HepG2 (cell line): ENCODE measurements around the gene PTX4. TPM values are rescaled to one million over a fixed set of nuclear protein-coding genes. Genes with fewer than 3 reads are reported as not detected.
A peak's percentile ranks its signal among the peaks of the same experiment; 100 is the strongest.

Source experiments
- ATAC-seq: fragments of 200-7000 bp; cut with Tn5 transposase; 3 replicates; pipeline ENCODE4 v1.9.1; 2020; ENCODE audit warnings: mild to moderate bottlenecking, moderate library complexity
- BruUV-seq: library from RNA; stranded (reverse); fragments of 400-500 nt; replicated peaks from 2 replicates; lab custom pipeline; 2021; lab: Mats Ljungman, UMichigan
- CTCF ChIA-PET: fragments of 300-600 bp; formaldehyde crosslinking; extraction: SDS; loops from one replicate; lab custom pipeline; 2021; ENCODE audit warnings: low total read pairs, inconsistent platforms, low intra/inter-chr PET ratio; lab: Yijun Ruan, JAX
- POLR2A ChIA-PET: fragments of 350-600 bp; sonication (Branson Sonifier 250); formaldehyde crosslinking; loops from one replicate; lab custom pipeline; 2020; ENCODE audit warnings: antibody characterized with exemption, inconsistent platforms; lab: Yijun Ruan, JAX
- DNase-seq: peaks from one replicate; pipeline ENCODE4 v3.0.0-alpha.2; 2015; ENCODE audit warnings: low spot score
- FAIRE-seq: peaks from 3 replicates; lab custom pipeline; 2011; peaks lifted over from hg19 to GRCh38; lab: Jason Lieb, UNC
- H2AFZ ChIP-seq: one replicate; pipeline ENCODE4 v1.6.1; 2011; ENCODE audit warnings: low read length, inconsistent platforms
- H3K27ac ChIP-seq: fragments of 300-600 bp; 3 replicates; pipeline ENCODE4 v1.8.0; 2011; ENCODE audit warnings: mixed run types, mild to moderate bottlenecking, mixed read lengths, low read length, inconsistent platforms; ENCODE audit not compliant: insufficient read depth; ENCODE audit errors: extremely low read length
- H3K27me3 ChIP-seq, 2 experiments: fragments of 200-600 bp in 1 of 2; 2 replicates in 1 of 2; 3 replicates in 1 of 2; pipeline versions ENCODE4 v1.6.0 to v1.8.0; 2011; ENCODE audit warnings: low read length in 2 of 2, mild to moderate bottlenecking in 2 of 2, moderate library complexity in 2 of 2, inconsistent platforms in 1 of 2; ENCODE audit not compliant: insufficient read depth in 2 of 2, control insufficient read depth in 1 of 2
- H3K36me3 ChIP-seq, 2 experiments: fragments of 200-600 bp in 1 of 2; replicated peaks in 1 of 2; 2 replicates in 1 of 2; 3 replicates in 1 of 2; pipeline versions ENCODE4 v1.5.1 to v1.8.0; 2011; ENCODE audit warnings: low read length in 2 of 2, inconsistent platforms in 1 of 2; ENCODE audit not compliant: insufficient read depth in 2 of 2, control insufficient read depth in 1 of 2
- H3K4me1 ChIP-seq: 2 replicates; pipeline ENCODE4 v1.5.1; 2012; ENCODE audit warnings: low read length, inconsistent platforms; ENCODE audit not compliant: insufficient read depth
- H3K4me2 ChIP-seq: 2 replicates; pipeline ENCODE4 v1.6.0; 2011; ENCODE audit warnings: low read depth, low read length, inconsistent platforms
- H3K4me3 ChIP-seq, 3 experiments: fragments of 200-600 bp in 1 of 3; sonication (generic), shearing (Covaris generic) in 1 of 3; replicated peaks in 1 of 3; 2 replicates each; pipeline ENCODE4 v1.5.1; 2011 to 2016; ENCODE audit warnings: low read length in 3 of 3, inconsistent platforms in 2 of 3, low read depth in 2 of 3, mild to moderate bottlenecking in 2 of 3, control low read depth in 1 of 3, mixed read lengths in 1 of 3; ENCODE audit not compliant: insufficient read depth in 1 of 3
- H3K79me2 ChIP-seq: one replicate; pipeline ENCODE4 v1.6.1; 2011; ENCODE audit warnings: low read length, inconsistent platforms; ENCODE audit not compliant: insufficient read depth
- H3K9ac ChIP-seq: 2 replicates; pipeline ENCODE4 v1.6.0; 2011; ENCODE audit warnings: mild to moderate bottlenecking, low read depth, low read length, inconsistent platforms; ENCODE audit not compliant: insufficient read depth
- H3K9me3 ChIP-seq: 2 replicates; pipeline ENCODE4 v1.5.1; 2012; ENCODE audit warnings: mild to moderate bottlenecking, low read length
- H4K20me1 ChIP-seq: 2 replicates; pipeline ENCODE4 v1.6.0; 2011; ENCODE audit warnings: inconsistent platforms, mild to moderate bottlenecking, low read length, moderate library complexity; ENCODE audit not compliant: insufficient read depth
- AKAP8 ChIP-seq: sonication (generic); formaldehyde crosslinking; IDR thresholded peaks from 2 replicates; pipeline ENCODE4 v1.5.1; 2020; ENCODE audit warnings: mild to moderate bottlenecking, missing genetic modification reagents
- HHEX ChIP-seq: IDR thresholded peaks from 2 replicates; pipeline ENCODE4 v1.6.1; 2016; ENCODE audit warnings: control low read depth
- JUND ChIP-seq: sonication (generic); formaldehyde crosslinking; IDR thresholded peaks from 2 replicates; pipeline ENCODE4 v1.8.0; 2022; ENCODE audit warnings: mild to moderate bottlenecking, missing genetic modification reagents
- RXRB ChIP-seq: IDR thresholded peaks from 2 replicates; pipeline ENCODE4 v1.6.1; 2016; ENCODE audit warnings: borderline replicate concordance, missing genetic modification reagents, missing compliant biosample characterization
- SRY ChIP-seq: sonication (generic); formaldehyde crosslinking; IDR thresholded peaks from 2 replicates; pipeline ENCODE4 v1.8.0; 2022; ENCODE audit warnings: mild to moderate bottlenecking, missing genetic modification reagents
- ZNF776 ChIP-seq: sonication (generic); formaldehyde crosslinking; IDR thresholded peaks from 2 replicates; pipeline ENCODE4 v1.4.0; 2020; ENCODE audit warnings: mild to moderate bottlenecking, missing genetic modification reagents
- WGBS: methylation state at CpG from one replicate; pipeline ENCODE4 v1.1.6; 2017; ENCODE audit warnings: low lambda C conversion rate; 5-methylcytosine and 5-hydroxymethylcytosine counted together
- in situ Hi-C: cut with HindIII; loops from 2 replicates; pipeline ENCODE4 v1.10.0; 2017; ENCODE audit warnings: low pct_unique_long_range_greater_than_20kb; ENCODE audit not compliant: extremely low pct_ligation_motif_present
- intact Hi-C: fragments of 100-400 bp; cut with micrococcal nuclease; formaldehyde crosslinking; loops from one replicate; pipeline ENCODE4 v1.10.0; 2022; ENCODE audit not compliant: unreplicated experiment
- polyA plus RNA-seq, 8 experiments: library from polyadenylated mRNA; depleted of rRNA in 3 of 8; stranded (reverse) in 7 of 8; unstranded in 1 of 8; fragments of >200 nt; fragmentation: Illumina TruSeq in 4 of 8; extraction: Trizol in 4 of 8; gene quantifications; 2 replicates each; pipeline versions ENCODE4 v1.2.1 to v1.2.3, GENCODE V29; 2011 to 2016; ENCODE audit warnings: low read depth in 4 of 8, missing spikeins in 1 of 8, mixed read lengths in 1 of 8; ENCODE audit not compliant: insufficient read depth in 1 of 8
- total RNA-seq, 5 experiments: library from RNA; depleted of rRNA; stranded (reverse); fragments of >200 nt; fragmentation: Illumina TruSeq; extraction: Trizol; gene quantifications; 2 replicates each; pipeline ENCODE4 v1.2.3, GENCODE V29; 2016; ENCODE audit warnings: low read depth in 1 of 5
- TF ChIP-seq, protein P1 (sequence below): sonication (generic); formaldehyde crosslinking; IDR thresholded peaks from 2 replicates; pipeline ENCODE4 v1.5.0; 2020; ENCODE audit warnings: mild to moderate bottlenecking, low read depth, missing genetic modification reagents, borderline replicate concordance
- TF ChIP-seq, protein P2 (sequence below): sonication (generic); formaldehyde crosslinking; IDR thresholded peaks from 2 replicates; pipeline ENCODE4 v1.5.1; 2020; ENCODE audit warnings: missing genetic modification reagents, mild to moderate bottlenecking, borderline replicate concordance
- TF ChIP-seq, protein P3 (sequence below): fragments of 450-650 bp; IDR thresholded peaks from 2 replicates; pipeline ENCODE4 v1.6.1; 2016
- TF ChIP-seq, protein P4 (sequence below): sonication (generic); formaldehyde crosslinking; IDR thresholded peaks from 2 replicates; pipeline ENCODE4 v1.5.0; 2020; ENCODE audit warnings: missing genetic modification reagents
- TF ChIP-seq, protein P5 (sequence below): sonication (generic); formaldehyde crosslinking; IDR thresholded peaks from 2 replicates; pipeline ENCODE4 v1.8.0; 2022; ENCODE audit warnings: low read depth, missing genetic modification reagents
- TF ChIP-seq, protein P6 (sequence below): sonication (generic); formaldehyde crosslinking; IDR thresholded peaks from 2 replicates; pipeline ENCODE4 v1.4.0; 2020; ENCODE audit warnings: missing genetic modification reagents
- TF ChIP-seq, protein P7 (sequence below): sonication (generic); formaldehyde crosslinking; IDR thresholded peaks from 2 replicates; pipeline ENCODE4 v1.4.0; 2020; ENCODE audit warnings: missing genetic modification reagents
- TF ChIP-seq, protein P8 (sequence below): sonication (generic); formaldehyde crosslinking; IDR thresholded peaks from 2 replicates; pipeline ENCODE4 v1.8.0; 2022; ENCODE audit warnings: mild to moderate bottlenecking, missing genetic modification reagents, moderate library complexity

Gene PTX4
- total and polyA plus RNA-seq, 2 of the 13 experiments (the other 11 are each of a cell fraction or from before 2014, with no cell fraction given): 0.04 TPM; not detected in 1

DNA sequence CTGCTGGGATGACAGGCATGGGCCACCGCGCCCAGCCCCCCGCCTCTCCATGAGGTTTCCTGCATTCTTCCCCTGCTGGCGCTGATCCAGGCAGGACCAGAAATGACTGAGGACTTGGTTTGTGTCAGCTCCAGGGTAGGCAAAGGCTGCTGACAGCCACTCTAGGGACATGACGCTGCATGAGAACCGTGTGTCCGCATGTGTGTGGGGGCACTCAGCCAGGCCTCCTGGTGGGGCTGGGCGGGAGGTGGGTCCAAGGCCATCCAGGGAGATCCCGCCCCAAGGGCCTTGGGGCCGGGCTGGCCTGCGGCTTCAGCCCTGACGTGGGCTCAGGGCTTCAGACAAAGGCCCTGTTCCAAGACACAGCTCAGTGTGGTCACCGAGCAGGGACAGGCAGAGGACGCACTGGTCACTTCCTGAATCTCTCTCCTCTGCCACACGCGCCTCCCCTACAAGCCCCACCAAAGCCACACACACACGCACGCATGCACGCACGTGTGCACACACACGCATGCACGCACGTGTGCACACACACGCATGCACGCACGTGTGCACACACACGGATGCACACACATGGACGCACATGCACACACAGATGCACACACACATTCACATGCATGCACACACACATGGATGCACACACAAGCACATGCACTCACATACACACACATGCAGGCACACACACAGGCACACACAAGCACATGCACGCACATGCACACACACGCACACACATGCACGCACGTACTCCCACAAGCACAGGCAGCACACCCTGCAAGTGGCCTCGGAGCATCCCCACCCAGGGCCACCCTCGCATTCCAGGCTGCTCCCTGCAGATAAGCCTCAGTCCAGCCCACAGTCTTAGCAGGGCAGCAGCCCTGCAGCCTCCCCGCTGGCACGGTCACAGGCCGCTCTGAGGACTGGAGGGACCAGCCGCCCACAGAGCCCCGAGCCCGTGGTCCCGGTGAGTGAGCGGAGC lies 39.4 kb upstream of the PTX4 start:
- H2AFZ ChIP-seq: no peak overlapping the region
- no peak overlapping the region for H3K9ac ChIP-seq
- H3K4me2 ChIP-seq: no peak overlapping the region
- no TSS peak for BruUV-seq
- H3K36me3 ChIP-seq: no peaks in the 10 kb centered on the region
- intact Hi-C loops (no loop called here), in situ Hi-C loops (no loop called here)
- H3K79me2 ChIP-seq: no peaks in the 10 kb centered on the region
- FAIRE-seq (no peak), DNase-seq (peak; percentile 41), ATAC-seq (peak; percentile 56)
- no peaks in the 10 kb centered on the region for H3K9me3 ChIP-seq
- H3K27me3 ChIP-seq: no peaks in the 10 kb centered on the region
- peaks cover 12% of the 10 kb centered on the region for H3K4me1 ChIP-seq
- ChIA-PET CTCF (no interaction called here), POLR2A (no interaction called here)
- H3K27ac ChIP-seq: no peak overlapping the region
- no peaks in the 10 kb centered on the region for H4K20me1 ChIP-seq
- WGBS: 83% methylated on average over 22 of the region's 42 CpGs
- no peak overlapping the region for H3K4me3 ChIP-seq
- peak; percentile 42; the same call in 1 of the 2 replicates for TF ChIP-seq JUND (CRISPR knock-in tag)
- TF ChIP-seq, protein P1, sequence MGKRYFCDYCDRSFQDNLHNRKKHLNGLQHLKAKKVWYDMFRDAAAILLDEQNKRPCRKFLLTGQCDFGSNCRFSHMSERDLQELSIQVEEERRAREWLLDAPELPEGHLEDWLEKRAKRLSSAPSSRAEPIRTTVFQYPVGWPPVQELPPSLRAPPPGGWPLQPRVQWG (CRISPR knock-in tag): no peak
- TF ChIP-seq, protein P2, sequence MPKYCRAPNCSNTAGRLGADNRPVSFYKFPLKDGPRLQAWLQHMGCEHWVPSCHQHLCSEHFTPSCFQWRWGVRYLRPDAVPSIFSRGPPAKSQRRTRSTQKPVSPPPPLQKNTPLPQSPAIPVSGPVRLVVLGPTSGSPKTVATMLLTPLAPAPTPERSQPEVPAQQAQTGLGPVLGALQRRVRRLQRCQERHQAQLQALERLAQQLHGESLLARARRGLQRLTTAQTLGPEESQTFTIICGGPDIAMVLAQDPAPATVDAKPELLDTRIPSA (CRISPR knock-in tag): no peak
- TF ChIP-seq, protein P3, sequence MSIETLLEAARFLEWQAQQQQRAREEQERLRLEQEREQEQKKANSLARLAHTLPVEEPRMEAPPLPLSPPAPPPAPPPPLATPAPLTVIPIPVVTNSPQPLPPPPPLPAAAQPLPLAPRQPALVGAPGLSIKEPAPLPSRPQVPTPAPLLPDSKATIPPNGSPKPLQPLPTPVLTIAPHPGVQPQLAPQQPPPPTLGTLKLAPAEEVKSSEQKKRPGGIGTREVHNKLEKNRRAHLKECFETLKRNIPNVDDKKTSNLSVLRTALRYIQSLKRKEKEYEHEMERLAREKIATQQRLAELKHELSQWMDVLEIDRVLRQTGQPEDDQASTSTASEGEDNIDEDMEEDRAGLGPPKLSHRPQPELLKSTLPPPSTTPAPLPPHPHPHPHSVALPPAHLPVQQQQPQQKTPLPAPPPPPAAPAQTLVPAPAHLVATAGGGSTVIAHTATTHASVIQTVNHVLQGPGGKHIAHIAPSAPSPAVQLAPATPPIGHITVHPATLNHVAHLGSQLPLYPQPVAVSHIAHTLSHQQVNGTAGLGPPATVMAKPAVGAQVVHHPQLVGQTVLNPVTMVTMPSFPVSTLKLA: peak; percentile 99
- TF ChIP-seq HHEX (CRISPR knock-in tag): no peak
- TF ChIP-seq, protein P4, sequence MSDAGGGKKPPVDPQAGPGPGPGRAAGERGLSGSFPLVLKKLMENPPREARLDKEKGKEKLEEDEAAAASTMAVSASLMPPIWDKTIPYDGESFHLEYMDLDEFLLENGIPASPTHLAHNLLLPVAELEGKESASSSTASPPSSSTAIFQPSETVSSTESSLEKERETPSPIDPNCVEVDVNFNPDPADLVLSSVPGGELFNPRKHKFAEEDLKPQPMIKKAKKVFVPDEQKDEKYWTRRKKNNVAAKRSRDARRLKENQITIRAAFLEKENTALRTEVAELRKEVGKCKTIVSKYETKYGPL (CRISPR knock-in tag): no peak
- TF ChIP-seq, protein P5, sequence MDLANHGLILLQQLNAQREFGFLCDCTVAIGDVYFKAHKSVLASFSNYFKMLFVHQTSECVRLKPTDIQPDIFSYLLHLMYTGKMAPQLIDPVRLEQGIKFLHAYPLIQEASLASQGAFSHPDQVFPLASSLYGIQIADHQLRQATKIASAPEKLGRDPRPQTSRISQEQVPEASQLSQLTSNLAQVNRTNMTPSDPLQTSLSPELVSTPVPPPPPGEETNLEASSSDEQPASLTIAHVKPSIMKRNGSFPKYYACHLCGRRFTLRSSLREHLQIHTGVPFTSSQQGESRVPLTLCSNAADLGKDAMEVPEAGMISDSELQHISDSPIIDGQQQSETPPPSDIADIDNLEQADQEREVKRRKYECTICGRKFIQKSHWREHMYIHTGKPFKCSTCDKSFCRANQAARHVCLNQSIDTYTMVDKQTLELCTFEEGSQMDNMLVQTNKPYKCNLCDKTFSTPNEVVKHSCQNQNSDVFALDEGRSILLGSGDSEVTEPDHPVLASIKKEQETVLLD (CRISPR knock-in tag): no peak
- no peak for TF ChIP-seq ZNF776
- TF ChIP-seq AKAP8 (CRISPR knock-in tag): no peak
- no peak for TF ChIP-seq RXRB (CRISPR knock-in tag)
- TF ChIP-seq, protein P6, sequence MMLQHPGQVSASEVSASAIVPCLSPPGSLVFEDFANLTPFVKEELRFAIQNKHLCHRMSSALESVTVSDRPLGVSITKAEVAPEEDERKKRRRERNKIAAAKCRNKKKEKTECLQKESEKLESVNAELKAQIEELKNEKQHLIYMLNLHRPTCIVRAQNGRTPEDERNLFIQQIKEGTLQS (CRISPR knock-in tag): no peak
- TF ChIP-seq, protein P7, sequence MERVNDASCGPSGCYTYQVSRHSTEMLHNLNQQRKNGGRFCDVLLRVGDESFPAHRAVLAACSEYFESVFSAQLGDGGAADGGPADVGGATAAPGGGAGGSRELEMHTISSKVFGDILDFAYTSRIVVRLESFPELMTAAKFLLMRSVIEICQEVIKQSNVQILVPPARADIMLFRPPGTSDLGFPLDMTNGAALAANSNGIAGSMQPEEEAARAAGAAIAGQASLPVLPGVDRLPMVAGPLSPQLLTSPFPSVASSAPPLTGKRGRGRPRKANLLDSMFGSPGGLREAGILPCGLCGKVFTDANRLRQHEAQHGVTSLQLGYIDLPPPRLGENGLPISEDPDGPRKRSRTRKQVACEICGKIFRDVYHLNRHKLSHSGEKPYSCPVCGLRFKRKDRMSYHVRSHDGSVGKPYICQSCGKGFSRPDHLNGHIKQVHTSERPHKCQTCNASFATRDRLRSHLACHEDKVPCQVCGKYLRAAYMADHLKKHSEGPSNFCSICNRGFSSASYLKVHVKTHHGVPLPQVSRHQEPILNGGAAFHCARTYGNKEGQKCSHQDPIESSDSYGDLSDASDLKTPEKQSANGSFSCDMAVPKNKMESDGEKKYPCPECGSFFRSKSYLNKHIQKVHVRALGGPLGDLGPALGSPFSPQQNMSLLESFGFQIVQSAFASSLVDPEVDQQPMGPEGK (CRISPR knock-in tag): peak; percentile 56; the same call in 1 of the 2 replicates
- TF ChIP-seq SRY (CRISPR knock-in tag): no peak
- TF ChIP-seq, protein P8, sequence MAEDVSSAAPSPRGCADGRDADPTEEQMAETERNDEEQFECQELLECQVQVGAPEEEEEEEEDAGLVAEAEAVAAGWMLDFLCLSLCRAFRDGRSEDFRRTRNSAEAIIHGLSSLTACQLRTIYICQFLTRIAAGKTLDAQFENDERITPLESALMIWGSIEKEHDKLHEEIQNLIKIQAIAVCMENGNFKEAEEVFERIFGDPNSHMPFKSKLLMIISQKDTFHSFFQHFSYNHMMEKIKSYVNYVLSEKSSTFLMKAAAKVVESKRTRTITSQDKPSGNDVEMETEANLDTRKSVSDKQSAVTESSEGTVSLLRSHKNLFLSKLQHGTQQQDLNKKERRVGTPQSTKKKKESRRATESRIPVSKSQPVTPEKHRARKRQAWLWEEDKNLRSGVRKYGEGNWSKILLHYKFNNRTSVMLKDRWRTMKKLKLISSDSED (CRISPR knock-in tag): no peak
